Liver (tissue), 9 donors: ENCODE data around the gene SGPP1. TPM values are rescaled to one million over a fixed set of nuclear protein-coding genes. Genes with fewer than 3 reads are reported as not detected.

ENCODE experiments used
- DNase-seq: peaks from one replicate; pipeline ENCODE4 v3.0.0-alpha.2; 2017; ENCODE audit warnings: low spot score
- H3K27ac ChIP-seq, 2 donors: one replicate each; pipeline ENCODE4 v1.7.0; 2013; ENCODE audit warnings: inconsistent platforms in 2 of 2, low read length in 2 of 2, control low read depth in 1 of 2, low read depth in 1 of 2, mild to moderate bottlenecking in 1 of 2
- H3K27me3 ChIP-seq, 4 donors: one replicate each; pipeline versions ENCODE4 v1.6.1 to v1.7.0; 2013; ENCODE audit warnings: low read length in 3 of 4, inconsistent platforms in 1 of 4, mild to moderate bottlenecking in 1 of 4, moderate library complexity in 1 of 4; ENCODE audit not compliant: control insufficient read depth in 4 of 4, insufficient read depth in 4 of 4
- H3K36me3 ChIP-seq, 4 donors: one replicate each; pipeline versions ENCODE4 v1.6.1 to v1.7.0; 2013; ENCODE audit warnings: low read length in 3 of 4, mild to moderate bottlenecking in 3 of 4, low read depth in 1 of 4, moderate library complexity in 1 of 4; ENCODE audit not compliant: control insufficient read depth in 4 of 4, insufficient read depth in 3 of 4
- H3K4me1 ChIP-seq, 4 donors: one replicate each; pipeline versions ENCODE4 v1.6.1 to v1.7.0; 2013; ENCODE audit warnings: low read length in 3 of 4, mild to moderate bottlenecking in 3 of 4, moderate library complexity in 1 of 4; ENCODE audit not compliant: control insufficient read depth in 4 of 4, insufficient read depth in 4 of 4
- H3K4me3 ChIP-seq, 3 donors: one replicate each; pipeline versions ENCODE4 v1.6.1 to v1.7.0; 2013; ENCODE audit warnings: low read length in 3 of 3, control low read depth in 1 of 3, low read depth in 1 of 3, mild to moderate bottlenecking in 1 of 3
- H3K9ac ChIP-seq, 2 donors: one replicate each; pipeline ENCODE4 v1.7.0; 2013; ENCODE audit warnings: low read length in 2 of 2, mild to moderate bottlenecking in 2 of 2, moderate library complexity in 2 of 2, control low read depth in 1 of 2, low read depth in 1 of 2
- H3K9me3 ChIP-seq, 4 donors: one replicate each; pipeline versions ENCODE4 v1.6.1 to v1.7.0; 2013; ENCODE audit warnings: low read length in 3 of 4; ENCODE audit not compliant: control insufficient read depth in 4 of 4
- CTCF ChIP-seq: fragments of 150-350 bp; IDR thresholded peaks from 2 replicates; pipeline ENCODE4 v1.5.1; 2017; ENCODE audit warnings: improper control_type of control experiment, low read depth, low read length; ENCODE audit not compliant: missing input control
- EGR1 ChIP-seq, 2 donors: IDR thresholded peaks; 2 replicates each; pipeline ENCODE4 v1.6.1; 2016 to 2018; ENCODE audit warnings: antibody characterized with exemption in 2 of 2, low read depth in 2 of 2
- FOXA1 ChIP-seq: IDR thresholded peaks from 2 replicates; pipeline ENCODE4 v1.6.1; 2016; ENCODE audit warnings: antibody characterized with exemption
- FOXA2 ChIP-seq: IDR thresholded peaks from 2 replicates; pipeline ENCODE4 v1.6.1; 2016; ENCODE audit warnings: antibody characterized with exemption
- GABPA ChIP-seq, 2 donors: IDR thresholded peaks in 1 of 2; conservative IDR thresholded peaks in 1 of 2; 2 replicates each; pipeline ENCODE4 v1.6.1; 2016; ENCODE audit warnings: antibody characterized with exemption in 2 of 2, mild to moderate bottlenecking in 1 of 2, moderate library complexity in 1 of 2
- HNF4A ChIP-seq, 2 donors: conservative IDR thresholded peaks; 2 replicates each; pipeline ENCODE4 v1.6.1; 2016; ENCODE audit warnings: antibody characterized with exemption in 2 of 2, mild to moderate bottlenecking in 2 of 2
- HNF4G ChIP-seq: IDR thresholded peaks from 2 replicates; pipeline ENCODE4 v1.6.1; 2016; ENCODE audit warnings: antibody characterized with exemption
- JUND ChIP-seq, 2 donors: IDR thresholded peaks; 2 replicates each; pipeline ENCODE4 v1.6.1; 2016; ENCODE audit warnings: antibody characterized with exemption in 2 of 2
- NR2F2 ChIP-seq: IDR thresholded peaks from 2 replicates; pipeline ENCODE4 v1.6.1; 2016; ENCODE audit warnings: antibody characterized with exemption
- RAD21 ChIP-seq, 2 donors: IDR thresholded peaks; 2 replicates each; pipeline ENCODE4 v1.6.1; 2016; ENCODE audit warnings: antibody characterized with exemption in 2 of 2, mild to moderate bottlenecking in 2 of 2
- REST ChIP-seq: IDR thresholded peaks from 2 replicates; pipeline ENCODE4 v1.6.1; 2016; ENCODE audit warnings: antibody characterized with exemption, mild to moderate bottlenecking
- RXRA ChIP-seq, 2 donors: IDR thresholded peaks; 2 replicates each; pipeline ENCODE4 v1.6.1; 2017 to 2018; ENCODE audit warnings: antibody characterized with exemption in 2 of 2, mild to moderate bottlenecking in 1 of 2
- SP1 ChIP-seq: IDR thresholded peaks from 2 replicates; pipeline ENCODE4 v1.6.1; 2018; ENCODE audit warnings: antibody characterized with exemption, mild to moderate bottlenecking
- TAF1 ChIP-seq: conservative IDR thresholded peaks from 2 replicates; pipeline ENCODE4 v1.6.1; 2016; ENCODE audit warnings: antibody characterized with exemption, mild to moderate bottlenecking
- YY1 ChIP-seq: IDR thresholded peaks from 2 replicates; pipeline ENCODE4 v1.6.1; 2016; ENCODE audit warnings: antibody characterized with exemption, mild to moderate bottlenecking
- ZBTB33 ChIP-seq: IDR thresholded peaks from 2 replicates; pipeline ENCODE4 v1.6.1; 2016; ENCODE audit warnings: antibody characterized with exemption
- WGBS: extraction: QIAGEN DNeasy Blood & Tissue Kit; methylation state at CpG from one replicate; pipeline ENCODE4 v1.1.7; 2013; 5-methylcytosine and 5-hydroxymethylcytosine counted together
- polyA plus RNA-seq, 2 donors: library from polyadenylated mRNA; stranded (reverse) in 1 of 2; unstranded in 1 of 2; fragments of 200-250 nt in 1 of 2; fragments of >200 nt in 1 of 2; fragmentation: Nextera tagmentation in 1 of 2; extraction: Ambion mirVana in 1 of 2; gene quantifications; one replicate each; pipeline versions ENCODE4 v1.2.1 to v1.2.3, GENCODE V29; 2013 to 2015
- total RNA-seq, 2 donors: library from RNA; depleted of rRNA; stranded (reverse); fragments of >200 nt; gene quantifications; one replicate each; pipeline ENCODE4 v1.2.3, GENCODE V29; 2014
- TF ChIP-seq, protein P1 (sequence below): IDR thresholded peaks from 2 replicates; pipeline ENCODE4 v1.6.1; 2016; ENCODE audit warnings: antibody characterized with exemption
- TF ChIP-seq, protein P2 (sequence below): IDR thresholded peaks from 2 replicates; pipeline ENCODE4 v1.6.1; 2016; ENCODE audit warnings: antibody characterized with exemption
- donor health status: healthy.
- donor health status: healthy.
- donor health status: healthy.
- donor health status: healthy.
- donor health status: healthy.

Gene SGPP1
- total and polyA plus RNA-seq, 4 donors: 12.3 to 32.3 (median 15.6) TPM

GRCh38 chr14:63650256-63650952 lies 77.5 kb downstream of the SGPP1 start:
- 87% methylated on average over 3 of the region's 3 CpGs for WGBS
- H3K9ac ChIP-seq: no peak overlapping the region
- TF ChIP-seq EGR1 (IDR thresholded peaks at IDR 0.05; ENCODE audit: low read depth in 2 of 2) (no peak), RXRA (IDR thresholded peaks at IDR 0.05) (no peak), TAF1 (no peak), HNF4A (conservative IDR thresholded peaks at IDR 0.05) (no peak), GABPA (IDR thresholded peaks at IDR 0.05 in 1 of 2, conservative IDR thresholded peaks at IDR 0.05 in 1 of 2) (no peak), CTCF (no peak), HNF4G (no peak), RAD21 (IDR thresholded peaks at IDR 0.05) (no peak), ZBTB33 (no peak), REST (no peak), SP1 (no peak)
- TF ChIP-seq, protein P1, sequence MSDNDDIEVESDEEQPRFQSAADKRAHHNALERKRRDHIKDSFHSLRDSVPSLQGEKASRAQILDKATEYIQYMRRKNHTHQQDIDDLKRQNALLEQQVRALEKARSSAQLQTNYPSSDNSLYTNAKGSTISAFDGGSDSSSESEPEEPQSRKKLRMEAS: no peak
- H3K4me1 ChIP-seq: no peaks in the 10 kb centered on the region
- H3K27me3 ChIP-seq: no peaks in the 10 kb centered on the region
- H3K36me3 ChIP-seq: no peaks in the 10 kb centered on the region
- no peak overlapping the region for H3K27ac ChIP-seq
- no peak overlapping the region for H3K4me3 ChIP-seq
- DNase-seq: no peak
- H3K9me3 ChIP-seq: no peaks in the 10 kb centered on the region

DNA sequence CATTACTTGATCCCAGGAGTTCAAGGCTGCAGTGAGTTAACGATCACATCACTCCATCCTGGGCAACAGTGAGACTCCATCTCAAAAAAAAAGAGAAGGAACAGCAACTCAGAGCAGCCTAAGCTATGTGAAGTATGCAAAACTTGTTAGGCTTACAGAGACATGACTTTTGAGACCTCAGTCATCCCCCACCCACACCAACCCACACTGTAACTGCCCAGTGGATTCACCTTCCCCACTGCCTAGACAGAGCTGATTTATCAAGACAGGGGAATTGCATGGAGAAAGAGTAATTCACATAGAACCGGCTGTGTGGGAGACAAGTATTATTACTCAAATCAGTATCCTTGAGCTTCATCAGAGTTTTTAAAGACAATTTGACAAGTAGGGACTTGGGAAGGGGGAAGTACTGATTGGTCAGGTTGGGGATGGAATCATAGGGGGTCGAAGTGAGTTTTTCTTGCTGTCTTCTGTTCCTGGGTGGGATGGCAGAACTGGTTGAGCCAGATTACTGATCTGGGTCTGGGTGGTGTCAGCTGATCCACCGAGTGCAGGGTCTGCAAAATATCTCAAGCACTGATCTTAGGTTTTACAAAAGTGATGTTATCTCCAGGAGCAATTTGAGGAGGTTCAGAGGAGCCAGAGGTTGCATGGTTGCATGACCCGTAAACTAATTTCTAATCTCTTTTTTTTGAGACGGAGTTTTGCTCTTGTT lies 80.0 kb downstream of the SGPP1 start:
- H3K36me3 ChIP-seq: no peaks in the 10 kb centered on the region
- peaks cover 0 to 4% (median under 1%) of the 10 kb centered on the region in 4 donors for H3K4me1 ChIP-seq
- no peak for TF ChIP-seq SP1
- TF ChIP-seq ZBTB33: no peak
- no peak for TF ChIP-seq RXRA (IDR thresholded peaks at IDR 0.05)
- TF ChIP-seq EGR1 (IDR thresholded peaks at IDR 0.05; ENCODE audit: low read depth in 2 of 2): no peak
- TF ChIP-seq GABPA (IDR thresholded peaks at IDR 0.05 in 1 of 2, conservative IDR thresholded peaks at IDR 0.05 in 1 of 2): no peak
- no peak for TF ChIP-seq FOXA2
- no peak for TF ChIP-seq RAD21 (IDR thresholded peaks at IDR 0.05)
- TF ChIP-seq, protein P2, sequence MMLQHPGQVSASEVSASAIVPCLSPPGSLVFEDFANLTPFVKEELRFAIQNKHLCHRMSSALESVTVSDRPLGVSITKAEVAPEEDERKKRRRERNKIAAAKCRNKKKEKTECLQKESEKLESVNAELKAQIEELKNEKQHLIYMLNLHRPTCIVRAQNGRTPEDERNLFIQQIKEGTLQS: no peak
- TF ChIP-seq NR2F2: no peak
- TF ChIP-seq YY1: no peak
- TF ChIP-seq JUND (IDR thresholded peaks at IDR 0.05): no peak
- TF ChIP-seq TAF1: no peak
- no peak for TF ChIP-seq FOXA1
- TF ChIP-seq HNF4A (conservative IDR thresholded peaks at IDR 0.05): no peak
- no peak for TF ChIP-seq CTCF
- WGBS: 93% methylated on average over 6 of the region's 6 CpGs
- H3K27me3 ChIP-seq: no peaks in the 10 kb centered on the region
- H3K4me3 ChIP-seq: no peak overlapping the region
- DNase-seq: no peak
- no peak overlapping the region for H3K9ac ChIP-seq
- H3K27ac ChIP-seq: no peak overlapping the region
- no peaks in the 10 kb centered on the region for H3K9me3 ChIP-seq
